D721Med (cell line): ENCODE data around the gene DDX10.
A peak's percentile ranks its signal among the peaks of the same experiment; 100 is the strongest.

Experiments used
- DNase-seq: peaks from one replicate; pipeline ENCODE4 v3.0.0; 2011; ENCODE audit warnings: low spot score; ENCODE audit not compliant: insufficient read length
- FAIRE-seq: peaks from 2 replicates; lab custom pipeline; 2011; peaks lifted over from hg19 to GRCh38; lab: Jason Lieb, UNC
- CTCF ChIP-seq: IDR thresholded peaks from 2 replicates; pipeline ENCODE4 v1.5.1; 2012; ENCODE audit warnings: mild to moderate bottlenecking, control low read depth; ENCODE audit not compliant: insufficient read depth; ENCODE audit errors: missing control alignments

Gene DDX10

GRCh38 chr11:108873941-108874340 lies 209.1 kb downstream of the DDX10 start:
- DNase-seq (no peak), FAIRE-seq (no peak)
- TF ChIP-seq CTCF, result no peak

- DNase-seq (no peak), FAIRE-seq (no peak)
- TF ChIP-seq CTCF, result no peak
These were observed 210.3 kb downstream of the DDX10 start for GRCh38 chr11:108875134-108875533.

GRCh38 chr11:108877178-108877577 lies 212.3 kb downstream of the DDX10 start:
- DNase-seq, result no peak
- TF ChIP-seq CTCF, result no peak
- no peak for FAIRE-seq

- TF ChIP-seq CTCF, result no peak
- FAIRE-seq, result peak; percentile 29
- no peak for DNase-seq
These were observed 215.6 kb downstream of the DDX10 start for GRCh38 chr11:108880510-108880909.

- peak; percentile 21 for FAIRE-seq
- no peak for DNase-seq
- no peak for TF ChIP-seq CTCF
These were observed 216.3 kb downstream of the DDX10 start for GRCh38 chr11:108881131-108881530.

GRCh38 chr11:108882211-108882831 lies 217.5 kb downstream of the DDX10 start:
- DNase-seq (no peak), FAIRE-seq (peak; percentile 51)

More at GRCh38 chr11:108882211-108882831, 217.5 kb downstream of the DDX10 start:
- no peak for TF ChIP-seq CTCF
